T-helper 17 cell (primary cell): ENCODE data around the gene RNF217. TPM values are rescaled to one million over a fixed set of nuclear protein-coding genes. Genes with fewer than 3 reads are reported as not detected.

Experiments
- ATAC-seq: fragments of 150-1000 bp; cut with Tn5 transposase; 2 replicates; pipeline ENCODE4 v1.10.0; 2021; ENCODE audit warnings: mild to moderate bottlenecking, moderate library complexity
- DNase-seq, 3 donors: peaks; one replicate each; pipeline versions ENCODE4 v3.0.0 to v3.0.0-alpha.2; 2020 to 2021
- H3K9me3 ChIP-seq: one replicate; pipeline ENCODE4 v1.7.0; 2013; ENCODE audit warnings: low read length, mild to moderate bottlenecking; ENCODE audit not compliant: control insufficient read depth, poor library complexity, severe bottlenecking
- H3K27ac Mint-ChIP-seq: one replicate; pipeline ENCODE4 v1.8.0; 2022; ENCODE audit warnings: mild to moderate bottlenecking, moderate library complexity, mixed read lengths
- H3K27me3 Mint-ChIP-seq: one replicate; pipeline ENCODE4 v1.8.0; 2022; ENCODE audit warnings: mixed read lengths
- H3K36me3 Mint-ChIP-seq: one replicate; pipeline ENCODE4 v1.8.0; 2022; ENCODE audit warnings: low read depth, mixed read lengths
- H3K4me1 Mint-ChIP-seq: one replicate; pipeline ENCODE4 v1.8.0; 2022; ENCODE audit warnings: mild to moderate bottlenecking, mixed read lengths
- H3K4me3 Mint-ChIP-seq: one replicate; pipeline ENCODE4 v1.8.0; 2022; ENCODE audit warnings: mild to moderate bottlenecking, moderate library complexity, mixed read lengths
- total RNA-seq, 4 donors: library from RNA in 2 of 4; stranded (reverse) in 2 of 4; gene quantifications; one replicate each; pipeline ENCODE4 v1.2.3 and lab custom pipeline; 2022 to 2026

Gene RNF217
- total RNA-seq, 2 donors from 2014 or later: 2.1 to 4.9 TPM

GRCh38 chr6:124999105-124999764, 37.0 kb downstream of the RNF217 start:
- DNase-seq (no peak), ATAC-seq (no peak)
- Mint-ChIP-seq H3K4me3 (no peak overlapping the region), H3K27ac (no peak overlapping the region), H3K4me1 (no peaks in the 10 kb centered on the region), H3K36me3 (no peaks in the 10 kb centered on the region), H3K27me3 (peaks cover 9% of the 10 kb centered on the region)
- H3K9me3 ChIP-seq: no peaks in the 10 kb centered on the region

- no peak overlapping the region for H3K4me3 Mint-ChIP-seq
- no peak for ATAC-seq
- H3K36me3 Mint-ChIP-seq: no peaks in the 10 kb centered on the region
- H3K9me3 ChIP-seq: no peaks in the 10 kb centered on the region
- H3K27ac Mint-ChIP-seq: no peak overlapping the region
- no peak for DNase-seq
- peaks cover 9% of the 10 kb centered on the region for H3K27me3 Mint-ChIP-seq
- no peaks in the 10 kb centered on the region for H3K4me1 Mint-ChIP-seq
These were observed 39.6 kb downstream of the RNF217 start for GRCh38 chr6:125001684-125002405.

GRCh38 chr6:125002406-125002741, 40.1 kb downstream of the RNF217 start:
- H3K36me3 Mint-ChIP-seq: no peaks in the 10 kb centered on the region
- no peak overlapping the region for H3K4me3 Mint-ChIP-seq
- H3K27ac Mint-ChIP-seq: no peak overlapping the region
- no peak for DNase-seq
- no peak for ATAC-seq
- H3K9me3 ChIP-seq: no peaks in the 10 kb centered on the region
- no peaks in the 10 kb centered on the region for H3K4me1 Mint-ChIP-seq
- peaks cover 9% of the 10 kb centered on the region for H3K27me3 Mint-ChIP-seq

- no peak for ATAC-seq
- Mint-ChIP-seq H3K27ac (no peak overlapping the region), H3K27me3 (peaks cover 9% of the 10 kb centered on the region), H3K4me3 (no peak overlapping the region), H3K36me3 (no peaks in the 10 kb centered on the region), H3K4me1 (no peaks in the 10 kb centered on the region)
- no peak for DNase-seq
- H3K9me3 ChIP-seq: no peaks in the 10 kb centered on the region
These were observed 40.8 kb downstream of the RNF217 start for GRCh38 chr6:125003070-125003469.

- no peak overlapping the region for H3K27ac Mint-ChIP-seq
- H3K27me3 Mint-ChIP-seq: peaks cover 9% of the 10 kb centered on the region
- ATAC-seq (no peak), DNase-seq (no peak)
- no peaks in the 10 kb centered on the region for H3K36me3 Mint-ChIP-seq
- H3K9me3 ChIP-seq: no peaks in the 10 kb centered on the region
- H3K4me3 Mint-ChIP-seq: no peak overlapping the region
- H3K4me1 Mint-ChIP-seq: no peaks in the 10 kb centered on the region
These were observed 42.0 kb downstream of the RNF217 start for GRCh38 chr6:125004198-125004597.

GRCh38 chr6:125004797-125005595, 42.8 kb downstream of the RNF217 start:
- Mint-ChIP-seq H3K36me3 (no peaks in the 10 kb centered on the region), H3K4me3 (no peak overlapping the region), H3K4me1 (no peaks in the 10 kb centered on the region), H3K27me3 (peaks cover 9% of the 10 kb centered on the region), H3K27ac (no peak overlapping the region)
- no peak for DNase-seq
- no peak for ATAC-seq
- no peaks in the 10 kb centered on the region for H3K9me3 ChIP-seq

GRCh38 chr6:125008261-125008703, 46.0 kb downstream of the RNF217 start:
- Mint-ChIP-seq H3K36me3 (no peaks in the 10 kb centered on the region), H3K27me3 (peaks cover 4% of the 10 kb centered on the region), H3K4me3 (no peak overlapping the region), H3K4me1 (no peaks in the 10 kb centered on the region), H3K27ac (no peak overlapping the region)
- ATAC-seq (no peak), DNase-seq (no peak)
- H3K9me3 ChIP-seq: no peaks in the 10 kb centered on the region

GRCh38 chr6:125008957-125009356, 46.7 kb downstream of the RNF217 start:
- H3K9me3 ChIP-seq: no peaks in the 10 kb centered on the region
- peaks cover 4% of the 10 kb centered on the region for H3K27me3 Mint-ChIP-seq
- no peaks in the 10 kb centered on the region for H3K36me3 Mint-ChIP-seq
- ATAC-seq (no peak), DNase-seq (no peak)
- no peaks in the 10 kb centered on the region for H3K4me1 Mint-ChIP-seq
- H3K27ac Mint-ChIP-seq: no peak overlapping the region
- no peak overlapping the region for H3K4me3 Mint-ChIP-seq

- no peak for DNase-seq
- no peak for ATAC-seq
- H3K4me3 Mint-ChIP-seq: no peak overlapping the region
- no peak overlapping the region for H3K27ac Mint-ChIP-seq
- no peaks in the 10 kb centered on the region for H3K4me1 Mint-ChIP-seq
- no peaks in the 10 kb centered on the region for H3K9me3 ChIP-seq
- H3K27me3 Mint-ChIP-seq: peaks cover 4% of the 10 kb centered on the region
- H3K36me3 Mint-ChIP-seq: no peaks in the 10 kb centered on the region
These were observed 47.3 kb downstream of the RNF217 start for GRCh38 chr6:125009578-125009977.

- DNase-seq (no peak), ATAC-seq (no peak)
- H3K27ac Mint-ChIP-seq: no peak overlapping the region
- H3K4me1 Mint-ChIP-seq: no peaks in the 10 kb centered on the region
- H3K9me3 ChIP-seq: no peaks in the 10 kb centered on the region
- no peak overlapping the region for H3K4me3 Mint-ChIP-seq
- H3K27me3 Mint-ChIP-seq: peaks cover 4% of the 10 kb centered on the region
- no peaks in the 10 kb centered on the region for H3K36me3 Mint-ChIP-seq
These were observed 51.9 kb downstream of the RNF217 start for GRCh38 chr6:125013938-125014660.

GRCh38 chr6:125014661-125014957, 52.4 kb downstream of the RNF217 start:
- Mint-ChIP-seq H3K36me3 (no peaks in the 10 kb centered on the region), H3K4me3 (no peak overlapping the region), H3K4me1 (no peaks in the 10 kb centered on the region), H3K27me3 (peaks cover 4% of the 10 kb centered on the region), H3K27ac (no peak overlapping the region)
- ATAC-seq: no peak
- H3K9me3 ChIP-seq: no peaks in the 10 kb centered on the region
- DNase-seq: no peak

GRCh38 chr6:125015152-125015551, 52.9 kb downstream of the RNF217 start:
- Mint-ChIP-seq H3K4me3 (no peak overlapping the region), H3K27ac (no peak overlapping the region), H3K27me3 (peaks cover 4% of the 10 kb centered on the region), H3K4me1 (no peaks in the 10 kb centered on the region), H3K36me3 (no peaks in the 10 kb centered on the region)
- no peaks in the 10 kb centered on the region for H3K9me3 ChIP-seq
- no peak for ATAC-seq
- DNase-seq: no peak

GRCh38 chr6:125018136-125018535, 55.9 kb downstream of the RNF217 start:
- Mint-ChIP-seq H3K4me3 (no peak overlapping the region), H3K27ac (no peak overlapping the region), H3K27me3 (no peaks in the 10 kb centered on the region), H3K4me1 (no peaks in the 10 kb centered on the region), H3K36me3 (no peaks in the 10 kb centered on the region)
- no peaks in the 10 kb centered on the region for H3K9me3 ChIP-seq
- ATAC-seq: no peak
- no peak for DNase-seq
